ENCODE results near the gene C19orf73.
A peak's percentile ranks its signal among the peaks of the same experiment; 100 is the strongest.
"Not testable (repeated sequence)": the region's sequence is repeated elsewhere in the genome, so short reads cannot be mapped to it uniquely, and the experiment has no call there.

C19orf73 gene

GRCh38 chr19:49123285-49123684 is 4.3 kb upstream of the C19orf73 start:
- DNase-seq: not testable (repeated sequence)

- not testable (repeated sequence) for DNase-seq
Observed at GRCh38 chr19:49121841-49122240, 2.9 kb upstream of the C19orf73 start.

GRCh38 chr19:49120868-49121267 is 1.9 kb upstream of the C19orf73 start:
- no peak for DNase-seq

GRCh38 chr19:49120325-49120683 is 1.4 kb upstream of the C19orf73 start:
- peak in 1 of 56 donors; percentile 12 for DNase-seq

GRCh38 chr19:49119411-49120324 is 725 bp upstream of the C19orf73 start, which contains the start of gene PPFIA3:
Gene PPFIA3, plus strand, starts transcription at chr19:49119544. Its CDS starts 8,330 bp downstream, at chr19:49127874.
- DNase-seq: peak in 36 of 56 donors; percentile 12 to 65 (median 30)

- DNase-seq: peak in 2 of 56 donors; percentile 14 to 29
Observed at GRCh38 chr19:49117677-49118564, 1.0 kb downstream of the C19orf73 start.

GRCh38 chr19:49116544-49116943 is 2.4 kb downstream of the C19orf73 start:
- no peak for DNase-seq

- peak in 53 of 56 donors; percentile 18 to 91 (median 68) for DNase-seq
Observed at GRCh38 chr19:49114630-49115363, 4.1 kb downstream of the C19orf73 start.

GRCh38 chr19:49113762-49114629 is 4.9 kb downstream of the C19orf73 start, which contains the start of gene LIN7B:
Gene LIN7B, plus strand, starts transcription at chr19:49114370. Its CDS starts 35 bp downstream, at chr19:49114405.
- peak in 48 of 56 donors; percentile 18 to 78 (median 51) for DNase-seq

GRCh38 chr19:49111218-49111998 is 7.5 kb downstream of the C19orf73 start:
- no peak for DNase-seq

- no peak for DNase-seq
Observed at GRCh38 chr19:49110567-49110966, 8.4 kb downstream of the C19orf73 start.

- DNase-seq: no peak
Observed at GRCh38 chr19:49109569-49110233, 9.2 kb downstream of the C19orf73 start.

GRCh38 chr19:49109051-49109450 is 9.9 kb downstream of the C19orf73 start:
- no peak for DNase-seq

- no peak for DNase-seq
Observed at GRCh38 chr19:49107625-49108459, 11.1 kb downstream of the C19orf73 start.

- peak in 33 of 56 donors; percentile 3 to 65 (median 21) for DNase-seq
Observed at GRCh38 chr19:49106648-49107135, 12.3 kb downstream of the C19orf73 start.

GRCh38 chr19:49104229-49104864 is 14.6 kb downstream of the C19orf73 start:
- no peak for DNase-seq
